ENCODE data around the gene INMT. TPM values are rescaled to one million over a fixed set of nuclear protein-coding genes. Genes with fewer than 3 reads are reported as not detected.

Gene INMT
- total and polyA plus RNA-seq, 2 experiments from 2014 or later = 0.79 to 1.1 TPM

DNA sequence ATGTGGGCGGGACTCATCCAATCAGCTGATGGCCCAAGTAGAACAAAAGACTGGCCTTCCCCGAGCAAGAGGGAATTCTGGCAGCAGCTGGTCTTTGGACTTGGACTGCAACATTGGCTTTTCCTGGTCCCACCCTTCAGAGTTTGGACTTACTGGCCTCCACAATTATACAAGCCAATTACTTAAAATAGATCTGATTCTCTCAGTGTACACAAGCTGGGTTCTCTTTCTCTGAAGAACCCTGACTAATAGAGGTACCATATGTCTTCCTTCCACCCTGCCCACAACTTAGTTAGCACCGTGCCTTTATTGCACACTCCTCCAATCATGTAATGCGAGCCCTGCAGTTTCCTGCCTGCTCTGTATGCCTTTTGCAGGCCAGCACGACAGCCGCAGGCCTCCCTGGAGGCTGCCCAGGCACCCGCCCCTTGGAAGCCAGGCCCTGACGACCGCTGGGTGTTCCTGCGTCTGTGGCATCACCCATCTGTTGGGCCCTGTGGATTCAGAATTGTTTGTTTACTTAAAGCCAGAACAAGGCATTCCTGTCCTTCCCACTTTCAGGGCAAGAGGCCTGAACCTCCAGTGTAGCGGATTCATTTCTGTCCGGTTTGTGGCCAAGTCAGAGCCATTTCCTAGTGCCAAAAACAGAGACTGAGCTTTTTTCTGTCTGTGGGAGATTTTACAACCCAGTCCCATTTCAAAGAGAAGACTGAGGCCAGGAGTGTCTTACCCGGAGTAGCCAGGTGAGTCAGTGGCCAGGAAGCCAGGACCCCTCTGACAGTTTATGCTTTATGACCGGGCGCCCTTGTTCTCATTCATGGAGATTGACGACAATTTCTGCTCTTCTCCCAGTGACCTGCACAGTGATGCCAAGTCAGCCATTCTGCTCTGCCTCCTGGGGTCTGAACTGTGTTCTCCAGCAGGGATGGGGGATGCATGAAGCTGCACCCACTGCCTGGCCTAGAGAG lies 968 bp upstream of the INMT start:
- no peak overlapping the region for H3K27ac ChIP-seq (ENCODE audit: low read depth)
- DNase-seq (ENCODE audit: low spot score) = no peak

DNA sequence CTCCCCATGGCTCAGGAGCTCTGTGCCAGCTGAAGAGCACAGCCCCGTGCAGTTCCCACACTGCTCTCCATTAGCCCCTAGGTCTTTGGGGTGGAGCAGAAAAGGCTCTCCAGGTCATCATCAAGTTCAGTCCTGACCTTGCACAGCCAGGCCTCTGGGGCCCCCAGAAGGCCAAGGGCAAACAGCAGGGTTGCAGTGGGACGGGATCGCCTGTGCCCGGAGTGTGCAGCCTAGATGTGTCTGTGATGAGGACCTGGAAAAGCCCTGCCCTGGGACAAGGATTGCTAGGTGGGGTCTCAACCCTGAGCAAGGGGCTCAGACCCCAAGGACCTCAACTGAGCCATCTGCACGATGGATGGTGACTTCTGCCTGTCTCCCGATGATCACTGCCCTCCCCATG lies 549 bp downstream of the INMT start:
- no peak overlapping the region for H3K4me3 ChIP-seq
- H3K9me2 ChIP-seq (ENCODE audit: insufficient read depth) = peaks cover 11% of the 10 kb centered on the region; the same call in 1 of the 2 replicates
- no peak for TF ChIP-seq EZH2phosphoT487 (IDR thresholded peaks at IDR 0.05; ENCODE audit: unreplicated experiment)
- no peak for TF ChIP-seq STAT1 (IDR thresholded peaks at IDR 0.05; ENCODE audit: unreplicated experiment)
- TF ChIP-seq, protein P1, sequence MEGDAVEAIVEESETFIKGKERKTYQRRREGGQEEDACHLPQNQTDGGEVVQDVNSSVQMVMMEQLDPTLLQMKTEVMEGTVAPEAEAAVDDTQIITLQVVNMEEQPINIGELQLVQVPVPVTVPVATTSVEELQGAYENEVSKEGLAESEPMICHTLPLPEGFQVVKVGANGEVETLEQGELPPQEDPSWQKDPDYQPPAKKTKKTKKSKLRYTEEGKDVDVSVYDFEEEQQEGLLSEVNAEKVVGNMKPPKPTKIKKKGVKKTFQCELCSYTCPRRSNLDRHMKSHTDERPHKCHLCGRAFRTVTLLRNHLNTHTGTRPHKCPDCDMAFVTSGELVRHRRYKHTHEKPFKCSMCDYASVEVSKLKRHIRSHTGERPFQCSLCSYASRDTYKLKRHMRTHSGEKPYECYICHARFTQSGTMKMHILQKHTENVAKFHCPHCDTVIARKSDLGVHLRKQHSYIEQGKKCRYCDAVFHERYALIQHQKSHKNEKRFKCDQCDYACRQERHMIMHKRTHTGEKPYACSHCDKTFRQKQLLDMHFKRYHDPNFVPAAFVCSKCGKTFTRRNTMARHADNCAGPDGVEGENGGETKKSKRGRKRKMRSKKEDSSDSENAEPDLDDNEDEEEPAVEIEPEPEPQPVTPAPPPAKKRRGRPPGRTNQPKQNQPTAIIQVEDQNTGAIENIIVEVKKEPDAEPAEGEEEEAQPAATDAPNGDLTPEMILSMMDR (conservative IDR thresholded peaks at IDR 0.05; ENCODE audit: low read depth in 2 of 2) = no peak
- no peak overlapping the region for H3K4me2 ChIP-seq
- H3K79me2 ChIP-seq (replicated peaks; ENCODE audit: insufficient read depth) = no peaks in the 10 kb centered on the region
- ATAC-seq (no peak), DNase-seq (ENCODE audit: low spot score) (no peak)
- no peaks in the 10 kb centered on the region for H3K4me1 ChIP-seq (ENCODE audit: insufficient read depth)
- Mint-ChIP-seq H3K9me3 (no peaks in the 10 kb centered on the region), H3K4me1 (no peaks in the 10 kb centered on the region), H3K27me3 (ENCODE audit: insufficient read depth, low read depth, poor library complexity) (peaks cover 3% of the 10 kb centered on the region), H3K27ac (no peak overlapping the region), H3K36me3 (ENCODE audit: low read depth) (no peaks in the 10 kb centered on the region; the same call in 2 of the 3 replicates), H3K4me3 (no peak overlapping the region)
- H2AFZ ChIP-seq = no peak overlapping the region
- H3K27ac ChIP-seq (ENCODE audit: low read depth) = no peak overlapping the region
- H4K20me1 ChIP-seq (replicated peaks; ENCODE audit: insufficient read depth) = no peaks in the 10 kb centered on the region
- no peaks in the 10 kb centered on the region for H3F3A ChIP-seq (replicated peaks; ENCODE audit: low read depth)
- no peaks in the 10 kb centered on the region for H3K27me3 ChIP-seq (ENCODE audit: insufficient read depth)
- no peaks in the 10 kb centered on the region for H3K36me3 ChIP-seq (ENCODE audit: insufficient read depth)

More for the DNA sequence above, 968 bp upstream of the INMT start:
- no peak overlapping the region for H3K4me3 ChIP-seq
- TF ChIP-seq EZH2phosphoT487 (IDR thresholded peaks at IDR 0.05; ENCODE audit: unreplicated experiment) (no peak), ZNF331 (CRISPR knock-in tag; IDR thresholded peaks at IDR 0.05; ENCODE audit: low read depth) (no peak), CREB1 (CRISPR knock-in tag; IDR thresholded peaks at IDR 0.05; ENCODE audit: low read depth) (no peak), STAT1 (IDR thresholded peaks at IDR 0.05; ENCODE audit: unreplicated experiment) (no peak), ZNF114 (CRISPR knock-in tag; IDR thresholded peaks at IDR 0.05) (no peak), JUNB (IDR thresholded peaks at IDR 0.05; ENCODE audit: unreplicated experiment) (no peak)
- TF ChIP-seq, protein P1 (conservative IDR thresholded peaks at IDR 0.05; ENCODE audit: low read depth in 2 of 2) = no peak
- TF ChIP-seq, protein P2, sequence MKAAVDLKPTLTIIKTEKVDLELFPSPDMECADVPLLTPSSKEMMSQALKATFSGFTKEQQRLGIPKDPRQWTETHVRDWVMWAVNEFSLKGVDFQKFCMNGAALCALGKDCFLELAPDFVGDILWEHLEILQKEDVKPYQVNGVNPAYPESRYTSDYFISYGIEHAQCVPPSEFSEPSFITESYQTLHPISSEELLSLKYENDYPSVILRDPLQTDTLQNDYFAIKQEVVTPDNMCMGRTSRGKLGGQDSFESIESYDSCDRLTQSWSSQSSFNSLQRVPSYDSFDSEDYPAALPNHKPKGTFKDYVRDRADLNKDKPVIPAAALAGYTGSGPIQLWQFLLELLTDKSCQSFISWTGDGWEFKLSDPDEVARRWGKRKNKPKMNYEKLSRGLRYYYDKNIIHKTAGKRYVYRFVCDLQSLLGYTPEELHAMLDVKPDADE (IDR thresholded peaks at IDR 0.05) = no peak
- no peaks in the 10 kb centered on the region for H3K79me2 ChIP-seq (replicated peaks; ENCODE audit: insufficient read depth)
- no peak for ATAC-seq
- peaks cover 11% of the 10 kb centered on the region; the same call in 1 of the 2 replicates for H3K9me2 ChIP-seq (ENCODE audit: insufficient read depth)
- H3K4me3 Mint-ChIP-seq = no peak overlapping the region
- H3K27me3 Mint-ChIP-seq (ENCODE audit: insufficient read depth, low read depth, poor library complexity) = peaks cover 3% of the 10 kb centered on the region
- no peak overlapping the region for H3K4me2 ChIP-seq
- H3K27ac Mint-ChIP-seq = no peak overlapping the region
- H3F3A ChIP-seq (replicated peaks; ENCODE audit: low read depth) = no peaks in the 10 kb centered on the region
- H3K4me1 Mint-ChIP-seq = no peaks in the 10 kb centered on the region
- H3K4me1 ChIP-seq (ENCODE audit: insufficient read depth) = no peaks in the 10 kb centered on the region
- no peaks in the 10 kb centered on the region for H4K20me1 ChIP-seq (replicated peaks; ENCODE audit: insufficient read depth)
- H2AFZ ChIP-seq = no peak overlapping the region
- H3K9me3 Mint-ChIP-seq = no peaks in the 10 kb centered on the region
- H3K36me3 Mint-ChIP-seq (ENCODE audit: low read depth) = no peaks in the 10 kb centered on the region; the same call in 2 of the 3 replicates
- no peaks in the 10 kb centered on the region for H3K36me3 ChIP-seq (ENCODE audit: insufficient read depth)
- no peaks in the 10 kb centered on the region for H3K27me3 ChIP-seq (ENCODE audit: insufficient read depth)

Data from GM23338 (cell line).